K562 (cell line): ENCODE measurements around the gene PHTF2.

Source experiments
- CREB1 ChIP-seq, 2 experiments: sonication (generic) in 1 of 2; formaldehyde crosslinking in 1 of 2; IDR thresholded peaks; 2 replicates each; pipeline versions ENCODE4 v1.6.1 to v1.8.0; 2012 to 2022; ENCODE audit warnings: inconsistent platforms in 1 of 2, mild to moderate bottlenecking in 1 of 2, missing genetic modification reagents in 1 of 2, moderate library complexity in 1 of 2
- E2F3 ChIP-seq: fragments of 250-450 bp; sonication (Bioruptor Pico); IDR thresholded peaks from 2 replicates; pipeline ENCODE4 v1.4.0; 2020; ENCODE audit warnings: mild to moderate bottlenecking
- ESRRA ChIP-seq: fragments of 450-650 bp; IDR thresholded peaks from 2 replicates; pipeline ENCODE4 v1.6.1; 2014; ENCODE audit warnings: low read depth, mild to moderate bottlenecking, moderate library complexity, borderline replicate concordance
- FOXP1 ChIP-seq: sonication (generic); formaldehyde crosslinking; IDR thresholded peaks from 2 replicates; pipeline ENCODE4 v1.8.0; 2022; ENCODE audit warnings: mild to moderate bottlenecking, missing genetic modification reagents
- FOXP4 ChIP-seq: sonication (generic); formaldehyde crosslinking; IDR thresholded peaks from 2 replicates; pipeline ENCODE4 v1.8.0; 2022; ENCODE audit warnings: mild to moderate bottlenecking, missing genetic modification reagents, borderline replicate concordance
- MAFF ChIP-seq: IDR thresholded peaks from 2 replicates; pipeline ENCODE4 v1.6.1; 2012; ENCODE audit warnings: low read length, improper control_type of control experiment
- RBBP5 ChIP-seq: fragments of 200-600 bp; sonication (generic); IDR thresholded peaks from 2 replicates; pipeline ENCODE4 v1.6.1; 2012; ENCODE audit warnings: borderline replicate concordance, mild to moderate bottlenecking, low read length, control low read depth, inconsistent platforms; ENCODE audit not compliant: insufficient read depth, poor library complexity, severe bottlenecking
- SP1 ChIP-seq: sonication (generic); formaldehyde crosslinking; IDR thresholded peaks from 2 replicates; pipeline ENCODE4 v1.8.1; 2022; ENCODE audit warnings: mild to moderate bottlenecking, missing genetic modification reagents
- TEAD4 ChIP-seq, 2 experiments: sonication (generic) in 1 of 2; formaldehyde crosslinking in 1 of 2; IDR thresholded peaks; 2 replicates each; pipeline versions ENCODE4 v1.6.1 to v1.8.0; 2012 to 2022; ENCODE audit warnings: borderline replicate concordance in 1 of 2, inconsistent platforms in 1 of 2, low read length in 1 of 2, mild to moderate bottlenecking in 1 of 2, missing genetic modification reagents in 1 of 2
- USF2 ChIP-seq: sonication (generic); formaldehyde crosslinking; IDR thresholded peaks from 2 replicates; pipeline ENCODE4 v1.5.0; 2020; ENCODE audit warnings: missing genetic modification reagents

- TF ChIP-seq TEAD4 (IDR thresholded peaks at IDR 0.05; ENCODE audit: low read length), result no peak
- no peak for TF ChIP-seq TEAD4 (CRISPR knock-in tag; IDR thresholded peaks at IDR 0.05; ENCODE audit: borderline replicate concordance)
- no peak for TF ChIP-seq USF2 (CRISPR knock-in tag)
- no peak for TF ChIP-seq FOXP4 (CRISPR knock-in tag)
- TF ChIP-seq MAFF, result no peak
- no peak for TF ChIP-seq RBBP5
- no peak for TF ChIP-seq FOXP1 (CRISPR knock-in tag)
- TF ChIP-seq E2F3, result no peak
- TF ChIP-seq ESRRA, result no peak
- TF ChIP-seq SP1, result no peak
- TF ChIP-seq CREB1 (IDR thresholded peaks at IDR 0.05), result no peak
- TF ChIP-seq CREB1 (CRISPR knock-in tag; IDR thresholded peaks at IDR 0.05), result no peak
These were observed 29.4 kb downstream of the PHTF2 start for GRCh38 chr7:77827999-77828398.
